A549 (cell line): ENCODE results near the gene EXOC3. TPM values are rescaled to one million over a fixed set of nuclear protein-coding genes. Genes with fewer than 3 reads are reported as not detected.
A peak's percentile ranks its signal among the peaks of the same experiment; 100 is the strongest.

ENCODE experiments used
- ATAC-seq, 2 experiments: fragments of 200-7000 bp in 1 of 2; fragments of >200 bp in 1 of 2; cut with Nextera tagmentation in 1 of 2; cut with Tn5 transposase in 1 of 2; 3 replicates each; pipeline versions ENCODE4 v1.8.0 to v1.9.1; 2018 to 2020; ENCODE audit warnings: mild to moderate bottlenecking in 1 of 2, moderate library complexity in 1 of 2
- CTCF ChIA-PET: fragments of 300-600 bp; sonication (Branson Sonifier 250); formaldehyde crosslinking; extraction: SDS; loops from one replicate; lab custom pipeline; 2021; ENCODE audit warnings: antibody characterized with exemption, inconsistent platforms; lab: Yijun Ruan, JAX
- POLR2A ChIA-PET: fragments of 350-600 bp; formaldehyde crosslinking; extraction: SDS; loops from one replicate; lab custom pipeline; 2021; ENCODE audit warnings: antibody characterized with exemption, inconsistent platforms; lab: Yijun Ruan, JAX
- DNase-seq, 2 experiments: peaks; one replicate each; pipeline versions ENCODE4 v3.0.0 to v3.0.0-alpha.2; 2011 to 2016; ENCODE audit warnings: low read depth in 1 of 2, low spot score in 1 of 2
- FAIRE-seq: peaks from 2 replicates; lab custom pipeline; 2011; peaks lifted over from hg19 to GRCh38; lab: Jason Lieb, UNC
- H3K27ac ChIP-seq, 2 experiments: fragments of >200 bp; sonication (Bioruptor Twin); formaldehyde crosslinking; 3 replicates each; pipeline ENCODE4 v1.5.1; 2016 to 2017
- H3K4me1 ChIP-seq: fragments of >200 bp; sonication (Bioruptor Twin); formaldehyde crosslinking; 3 replicates; pipeline ENCODE4 v1.6.1; 2016
- H3K4me2 ChIP-seq: fragments of >200 bp; sonication (Bioruptor Twin); formaldehyde crosslinking; 3 replicates; pipeline ENCODE4 v1.6.1; 2016
- H3K4me3 ChIP-seq: fragments of >200 bp; sonication (Bioruptor Twin); formaldehyde crosslinking; 3 replicates; pipeline ENCODE4 v1.5.1; 2016
- H3K9me3 ChIP-seq: fragments of >200 bp; sonication (Bioruptor Twin); formaldehyde crosslinking; 3 replicates; pipeline ENCODE4 v1.6.1; 2016
- ATOH8 ChIP-seq: fragments of 250-450 bp; sonication (Bioruptor Pico); IDR thresholded peaks from 2 replicates; pipeline ENCODE4 v1.5.0; 2020; ENCODE audit warnings: low read depth, mild to moderate bottlenecking, moderate library complexity
- BCL3 ChIP-seq: fragments of >200 bp; sonication (Bioruptor Twin); formaldehyde crosslinking; IDR thresholded peaks from 3 replicates; pipeline ENCODE4 v1.6.1; 2016
- CBX8 ChIP-seq: fragments of 200-600 bp; sonication (generic); IDR thresholded peaks from 2 replicates; pipeline ENCODE4 v1.6.1; 2016
- CHD2 ChIP-seq: fragments of 150-350 bp; IDR thresholded peaks from 2 replicates; pipeline ENCODE4 v1.6.1; 2014; ENCODE audit warnings: low read length; ENCODE audit not compliant: partially characterized antibody
- CTCF ChIP-seq: fragments of >200 bp; sonication (Bioruptor Twin); formaldehyde crosslinking; IDR thresholded peaks from 3 replicates; pipeline ENCODE4 v1.5.1; 2016
- E2F6 ChIP-seq: IDR thresholded peaks from 2 replicates; pipeline ENCODE4 v1.6.1; 2012; ENCODE audit warnings: low read depth, borderline replicate concordance
- EHF ChIP-seq: fragments of 250-450 bp; sonication (Bioruptor Pico); IDR thresholded peaks from 2 replicates; pipeline ENCODE4 v1.5.0; 2020; ENCODE audit warnings: mild to moderate bottlenecking
- EHMT2 ChIP-seq: fragments of 200-600 bp; sonication (generic); IDR thresholded peaks from 2 replicates; pipeline ENCODE4 v1.6.1; 2016; ENCODE audit warnings: antibody characterized with exemption, low read depth, mild to moderate bottlenecking, moderate library complexity
- EP300 ChIP-seq, 2 experiments: fragments of >200 bp; sonication (Bioruptor Twin); formaldehyde crosslinking; IDR thresholded peaks; 2 replicates in 1 of 2; 3 replicates in 1 of 2; pipeline ENCODE4 v1.6.1; 2016 to 2017
- FOSL2 ChIP-seq, 2 experiments: fragments of 450-650 bp in 1 of 2; fragments of >200 bp in 1 of 2; sonication (Bioruptor Twin) in 1 of 2; formaldehyde crosslinking; IDR thresholded peaks; 2 replicates each; pipeline versions ENCODE4 v1.5.0 to v1.6.1; 2016 to 2020; ENCODE audit warnings: mild to moderate bottlenecking in 1 of 2, moderate library complexity in 1 of 2
- FOXS1 ChIP-seq: fragments of 250-450 bp; sonication (Bioruptor Pico); IDR thresholded peaks from 2 replicates; pipeline ENCODE4 v1.5.0; 2020; ENCODE audit warnings: mild to moderate bottlenecking, moderate library complexity
- HOXA7 ChIP-seq: fragments of 250-450 bp; sonication (Bioruptor Pico); IDR thresholded peaks from 2 replicates; pipeline ENCODE4 v1.5.0; 2020; ENCODE audit warnings: mild to moderate bottlenecking, moderate library complexity
- HOXB13 ChIP-seq: fragments of 250-450 bp; sonication (Bioruptor Pico); IDR thresholded peaks from 2 replicates; pipeline ENCODE4 v1.5.0; 2020; ENCODE audit warnings: low read depth, mild to moderate bottlenecking, moderate library complexity
- NFE2L2 ChIP-seq: fragments of 150-350 bp; conservative IDR thresholded peaks from 2 replicates; pipeline ENCODE4 v1.6.1; 2014; ENCODE audit warnings: low read length
- NPAS2 ChIP-seq: fragments of 250-450 bp; sonication (Bioruptor Pico); IDR thresholded peaks from 2 replicates; pipeline ENCODE4 v1.8.0; 2022; ENCODE audit warnings: mild to moderate bottlenecking, moderate library complexity, borderline replicate concordance
- NR3C1 ChIP-seq: fragments of >200 bp; sonication (Bioruptor Twin); formaldehyde crosslinking; IDR thresholded peaks from 3 replicates; pipeline ENCODE4 v1.6.1; 2017
- PBX3 ChIP-seq: IDR thresholded peaks from 2 replicates; pipeline ENCODE4 v1.6.1; 2012
- POLR2AphosphoS2 ChIP-seq: conservative IDR thresholded peaks from 2 replicates; pipeline ENCODE4 v1.6.1; 2012; ENCODE audit warnings: low read length, improper control_type of control experiment, inconsistent platforms
- RAD21 ChIP-seq, 2 experiments: fragments of >200 bp in 1 of 2; sonication (Bioruptor Twin) in 1 of 2; formaldehyde crosslinking in 1 of 2; IDR thresholded peaks in 1 of 2; conservative IDR thresholded peaks in 1 of 2; 2 replicates in 1 of 2; 3 replicates in 1 of 2; pipeline ENCODE4 v1.6.1; 2012 to 2018; ENCODE audit warnings: inconsistent platforms in 1 of 2
- RFX5 ChIP-seq: fragments of 450-650 bp; IDR thresholded peaks from 2 replicates; pipeline ENCODE4 v1.7.1; 2014; ENCODE audit warnings: antibody characterized with exemption, mild to moderate bottlenecking, moderate library complexity
- SMC3 ChIP-seq: fragments of >200 bp; sonication (Bioruptor Twin); formaldehyde crosslinking; IDR thresholded peaks from 3 replicates; pipeline ENCODE4 v1.6.1; 2018; ENCODE audit warnings: inconsistent platforms
- TFCP2L1 ChIP-seq: fragments of 250-450 bp; sonication (Bioruptor Pico); IDR thresholded peaks from 2 replicates; pipeline ENCODE4 v1.5.0; 2021; ENCODE audit warnings: mild to moderate bottlenecking
- ZC3H11A ChIP-seq: fragments of 450-650 bp; IDR thresholded peaks from 2 replicates; pipeline ENCODE4 v1.6.1; 2014; ENCODE audit warnings: antibody characterized with exemption, mild to moderate bottlenecking
- WGBS: methylation state at CpG from one replicate; pipeline ENCODE4 v1.1.6; 2017; ENCODE audit errors: missing lambda C conversion rate; 5-methylcytosine and 5-hydroxymethylcytosine counted together
- polyA plus RNA-seq, 4 experiments: library from polyadenylated mRNA; depleted of rRNA in 3 of 4; stranded (reverse); fragments of >200 nt; fragmentation: RNase III in 1 of 4; extraction: RNeasy Plus Mini Kit Qiagen cat#74134 plus additional on column Dnase treatment in 1 of 4; gene quantifications; 2 replicates in 3 of 4; 3 replicates in 1 of 4; pipeline ENCODE4 v1.2.3, GENCODE V29; 2011 to 2017
- TF ChIP-seq, protein P1 (sequence below): fragments of >200 bp; sonication (Bioruptor Twin); formaldehyde crosslinking; IDR thresholded peaks from 2 replicates; pipeline ENCODE4 v1.6.1; 2016
- TF ChIP-seq, protein P2 (sequence below): fragments of 250-450 bp; sonication (Bioruptor Pico); IDR thresholded peaks from 2 replicates; pipeline ENCODE4 v1.5.0; 2021; ENCODE audit warnings: mild to moderate bottlenecking, moderate library complexity, borderline replicate concordance

Gene EXOC3
- polyA plus RNA-seq, 2 of the 4 experiments (the other 2 are of a cell fraction) = 20.0 to 33.6 TPM

GRCh38 chr5:425714-426113, 17.3 kb upstream of the EXOC3 start:
- no peak overlapping the region for H3K4me2 ChIP-seq
- H3K9me3 ChIP-seq = no peaks in the 10 kb centered on the region
- no peak overlapping the region for H3K4me3 ChIP-seq
- ATAC-seq = peak in 1 of 2 experiments; percentile 66; a peak in 3 of 6 replicates
- POLR2A ChIA-PET = no interaction called here
- H3K27ac ChIP-seq = no peak overlapping the region
- peak in 1 of 2 experiments; percentile 47 for DNase-seq
- WGBS = 62% methylated on average over 5 of the region's 5 CpGs
- TF ChIP-seq PBX3 = no peak
- no peak for TF ChIP-seq SMC3
- no peak for TF ChIP-seq FOXS1 (CRISPR knock-in tag)
- TF ChIP-seq CTCF = peak; percentile 34; the same call in 2 of the 3 replicates
- no peak for TF ChIP-seq ATOH8 (CRISPR knock-in tag)
- no peak for TF ChIP-seq NR3C1
- TF ChIP-seq CHD2 = no peak
- no peak for TF ChIP-seq EP300 (IDR thresholded peaks at IDR 0.05)
- peak; percentile 38 to 52; a peak in 4 of 5 replicates for TF ChIP-seq RAD21 (conservative IDR thresholded peaks at IDR 0.05 in 1 of 2, IDR thresholded peaks at IDR 0.05 in 1 of 2)
- TF ChIP-seq, protein P1, sequence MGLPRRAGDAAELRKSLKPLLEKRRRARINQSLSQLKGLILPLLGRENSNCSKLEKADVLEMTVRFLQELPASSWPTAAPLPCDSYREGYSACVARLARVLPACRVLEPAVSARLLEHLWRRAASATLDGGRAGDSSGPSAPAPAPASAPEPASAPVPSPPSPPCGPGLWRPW = no peak
- no peak for TF ChIP-seq EHF
- TF ChIP-seq EHMT2 = no peak
- TF ChIP-seq ZC3H11A = no peak
- TF ChIP-seq E2F6 = no peak
- no peak for TF ChIP-seq BCL3
- no peak for TF ChIP-seq HOXA7 (CRISPR knock-in tag)
- TF ChIP-seq HOXB13 (CRISPR knock-in tag) = no peak
- TF ChIP-seq NFE2L2 = no peak
- no peak for FAIRE-seq
- H3K4me1 ChIP-seq = 0 out of 3 replicates have a peak, but pooled peaks cover 5% of the 10 kb centered on the region
- CTCF ChIA-PET = interaction anchor here (0.8 to 1.8 kb wide), 3 partner anchors 14 to 88 kb away, joined by 4 to 6 read pairs (median 4); no protein-coding TSS in a partner anchor

DNA sequence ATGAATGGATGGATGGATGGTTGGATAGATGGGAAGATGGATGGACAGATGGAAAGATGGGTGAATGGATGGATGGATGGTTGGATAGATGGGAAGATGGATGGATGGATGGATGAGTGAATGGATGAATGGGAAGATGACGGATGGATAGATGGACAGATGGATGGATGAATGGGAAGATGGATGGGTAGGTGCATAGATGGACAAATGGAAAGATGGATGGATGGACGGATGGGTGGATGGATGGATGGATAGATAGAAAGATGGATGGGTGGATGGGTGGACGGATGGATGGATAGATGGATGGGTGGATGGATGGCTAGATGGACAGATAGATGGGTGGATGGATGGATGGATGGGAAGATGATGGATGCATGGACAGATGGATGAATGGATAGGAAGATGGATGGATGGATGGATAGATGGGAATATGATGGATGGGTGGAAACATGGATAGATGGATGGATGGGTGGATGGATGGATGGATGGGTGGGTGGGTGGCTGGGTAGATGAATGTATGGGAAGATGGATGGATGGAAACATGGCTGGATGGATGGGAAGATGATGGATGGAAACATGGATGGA, 16.5 kb upstream of the EXOC3 start:
- no peak overlapping the region for H3K4me3 ChIP-seq
- CTCF ChIA-PET = interaction anchor here (0.8 to 1.8 kb wide), 3 partner anchors 15 to 89 kb away, joined by 4 to 6 read pairs (median 4); no protein-coding TSS in a partner anchor
- no peak overlapping the region for H3K4me2 ChIP-seq
- no peak for TF ChIP-seq POLR2AphosphoS2
- no peak for TF ChIP-seq TFCP2L1 (CRISPR knock-in tag)
- no peak for TF ChIP-seq FOSL2 (IDR thresholded peaks at IDR 0.05)
- no peak for TF ChIP-seq FOSL2 (CRISPR knock-in tag; IDR thresholded peaks at IDR 0.05)
- TF ChIP-seq FOXS1 (CRISPR knock-in tag) = no peak
- TF ChIP-seq CBX8 = no peak
- TF ChIP-seq CTCF = no peak
- no peak for TF ChIP-seq NPAS2 (CRISPR knock-in tag)
- no peak for TF ChIP-seq RFX5
- TF ChIP-seq, protein P2, sequence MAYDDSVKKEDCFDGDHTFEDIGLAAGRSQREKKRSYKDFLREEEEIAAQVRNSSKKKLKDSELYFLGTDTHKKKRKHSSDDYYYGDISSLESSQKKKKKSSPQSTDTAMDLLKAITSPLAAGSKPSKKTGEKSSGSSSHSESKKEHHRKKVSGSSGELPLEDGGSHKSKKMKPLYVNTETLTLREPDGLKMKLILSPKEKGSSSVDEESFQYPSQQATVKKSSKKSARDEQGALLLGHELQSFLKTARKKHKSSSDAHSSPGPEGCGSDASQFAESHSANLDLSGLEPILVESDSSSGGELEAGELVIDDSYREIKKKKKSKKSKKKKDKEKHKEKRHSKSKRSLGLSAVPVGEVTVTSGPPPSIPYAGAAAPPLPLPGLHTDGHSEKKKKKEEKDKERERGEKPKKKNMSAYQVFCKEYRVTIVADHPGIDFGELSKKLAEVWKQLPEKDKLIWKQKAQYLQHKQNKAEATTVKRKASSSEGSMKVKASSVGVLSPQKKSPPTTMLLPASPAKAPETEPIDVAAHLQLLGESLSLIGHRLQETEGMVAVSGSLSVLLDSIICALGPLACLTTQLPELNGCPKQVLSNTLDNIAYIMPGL (CRISPR knock-in tag) = no peak
- TF ChIP-seq CHD2 = no peak
- WGBS = 75% methylated on average over 3 of the region's 3 CpGs
- H3K4me1 ChIP-seq = 0 out of 3 replicates have a peak, but pooled peaks cover 5% of the 10 kb centered on the region
- no peak overlapping the region for H3K27ac ChIP-seq
- H3K9me3 ChIP-seq = no peaks in the 10 kb centered on the region
- no peak for ATAC-seq
- POLR2A ChIA-PET = no interaction called here
- FAIRE-seq = no peak
- no peak for DNase-seq
